Large intestine (tissue), 3 donors: ENCODE data around the gene DCHS2. TPM values are rescaled to one million over a fixed set of nuclear protein-coding genes. Genes with fewer than 3 reads are reported as not detected.

Experiments
- DNase-seq, 2 donors: peaks; one replicate each; pipeline versions ENCODE4 v3.0.0 to v3.0.0-alpha.2; 2013
- H3K27ac ChIP-seq: one replicate; pipeline ENCODE4 v1.5.1; 2013; ENCODE audit warnings: low read length
- H3K27me3 ChIP-seq: 2 replicates; pipeline ENCODE4 v1.6.1; 2013; ENCODE audit warnings: low read length; ENCODE audit not compliant: control insufficient read depth, insufficient read depth
- H3K36me3 ChIP-seq: 2 replicates; pipeline ENCODE4 v1.6.1; 2013; ENCODE audit warnings: low read length; ENCODE audit not compliant: control insufficient read depth, insufficient read depth
- H3K4me1 ChIP-seq: one replicate; pipeline ENCODE4 v1.6.1; 2013; ENCODE audit warnings: low read length; ENCODE audit not compliant: control insufficient read depth, insufficient read depth
- H3K4me3 ChIP-seq: one replicate; pipeline ENCODE4 v1.5.1; 2013; ENCODE audit warnings: low read length
- H3K9me3 ChIP-seq: one replicate; pipeline ENCODE4 v1.6.1; 2013; ENCODE audit warnings: mild to moderate bottlenecking, low read depth, low read length, moderate library complexity; ENCODE audit not compliant: control insufficient read depth
- WGBS: methylation state at CpG from one replicate; pipeline ENCODE4 v1.1.5; 2013; ENCODE audit warnings: low lambda C conversion rate; ENCODE audit not compliant: insufficient coverage; 5-methylcytosine and 5-hydroxymethylcytosine counted together
- polyA plus RNA-seq: library from polyadenylated mRNA; unstranded; fragments of 120-200 nt; gene quantifications from one replicate; pipeline ENCODE4 v1.2.1, GENCODE V29; 2013

The DCHS2 gene
- polyA plus RNA-seq, 1 donor: 1.2 TPM

- Histone ChIP-seq H3K27me3 (peaks cover 24% of the 10 kb centered on the region), H3K36me3 (no peaks in the 10 kb centered on the region), H3K9me3 (no peaks in the 10 kb centered on the region), H3K4me1 (peaks cover 6% of the 10 kb centered on the region), H3K27ac (no peak overlapping the region), H3K4me3 (peak overlapping the region; percentile 2)
- peak; percentile 41 to 53 for DNase-seq
- no CpG with 5 or more reads among the region's 48 CpGs for WGBS
These were observed 158.7 kb downstream of the DCHS2 start for GRCh38 chr4:154332681-154333421.

GRCh38 chr4:154329939-154330338, 161.7 kb downstream of the DCHS2 start:
- Histone ChIP-seq H3K27me3 (peaks cover 24% of the 10 kb centered on the region), H3K9me3 (no peaks in the 10 kb centered on the region), H3K36me3 (no peaks in the 10 kb centered on the region), H3K4me1 (peaks cover 6% of the 10 kb centered on the region), H3K4me3 (no peak overlapping the region), H3K27ac (no peak overlapping the region)
- 88% methylated on average over 3 of the region's 3 CpGs for WGBS
- DNase-seq: no peak

- DNase-seq: no peak
- Histone ChIP-seq H3K27ac (no peak overlapping the region), H3K36me3 (no peaks in the 10 kb centered on the region), H3K4me3 (no peak overlapping the region), H3K4me1 (peaks cover 6% of the 10 kb centered on the region), H3K9me3 (no peaks in the 10 kb centered on the region), H3K27me3 (peaks cover 24% of the 10 kb centered on the region)
- 75% methylated on average over 1 of the region's 11 CpGs for WGBS
These were observed 162.2 kb downstream of the DCHS2 start for GRCh38 chr4:154329268-154329868.

- Histone ChIP-seq H3K4me1 (peaks cover 5% of the 10 kb centered on the region), H3K27ac (no peak overlapping the region), H3K4me3 (no peak overlapping the region), H3K9me3 (no peaks in the 10 kb centered on the region), H3K27me3 (peaks cover 18% of the 10 kb centered on the region), H3K36me3 (no peaks in the 10 kb centered on the region)
- WGBS: no CpG with 5 or more reads among the region's 1 CpG
- no peak for DNase-seq
These were observed 163.6 kb downstream of the DCHS2 start for GRCh38 chr4:154328030-154328429.

- no peak overlapping the region for H3K4me3 ChIP-seq
- H3K4me1 ChIP-seq: no peaks in the 10 kb centered on the region
- no peaks in the 10 kb centered on the region for H3K27me3 ChIP-seq
- H3K36me3 ChIP-seq: no peaks in the 10 kb centered on the region
- DNase-seq: no peak
- WGBS: 17% methylated on average over 1 of the region's 6 CpGs
- no peaks in the 10 kb centered on the region for H3K9me3 ChIP-seq
- H3K27ac ChIP-seq: no peak overlapping the region
These were observed 171.1 kb downstream of the DCHS2 start for GRCh38 chr4:154320521-154320920.

GRCh38 chr4:154319736-154320135, 171.9 kb downstream of the DCHS2 start:
- H3K9me3 ChIP-seq: no peaks in the 10 kb centered on the region
- H3K4me3 ChIP-seq: no peak overlapping the region
- H3K4me1 ChIP-seq: no peaks in the 10 kb centered on the region
- no peak overlapping the region for H3K27ac ChIP-seq
- H3K36me3 ChIP-seq: no peaks in the 10 kb centered on the region
- WGBS: 67% methylated on average over 1 of the region's 1 CpG
- no peaks in the 10 kb centered on the region for H3K27me3 ChIP-seq
- no peak for DNase-seq

- H3K4me3 ChIP-seq: no peak overlapping the region
- no peaks in the 10 kb centered on the region for H3K9me3 ChIP-seq
- DNase-seq: no peak
- H3K27me3 ChIP-seq: no peaks in the 10 kb centered on the region
- no peaks in the 10 kb centered on the region for H3K4me1 ChIP-seq
- 76% methylated on average over 2 of the region's 2 CpGs for WGBS
- H3K36me3 ChIP-seq: no peaks in the 10 kb centered on the region
- H3K27ac ChIP-seq: no peak overlapping the region
These were observed 174.2 kb downstream of the DCHS2 start for GRCh38 chr4:154317201-154317999.

GRCh38 chr4:154315741-154316140, 175.9 kb downstream of the DCHS2 start:
- H3K27me3 ChIP-seq: no peaks in the 10 kb centered on the region
- DNase-seq: no peak
- no peaks in the 10 kb centered on the region for H3K36me3 ChIP-seq
- H3K27ac ChIP-seq: no peak overlapping the region
- no peak overlapping the region for H3K4me3 ChIP-seq
- H3K9me3 ChIP-seq: no peaks in the 10 kb centered on the region
- no peaks in the 10 kb centered on the region for H3K4me1 ChIP-seq

- no peaks in the 10 kb centered on the region for H3K36me3 ChIP-seq
- 60% methylated on average over 1 of the region's 4 CpGs for WGBS
- H3K27ac ChIP-seq: no peak overlapping the region
- no peak for DNase-seq
- H3K4me3 ChIP-seq: no peak overlapping the region
- H3K4me1 ChIP-seq: no peaks in the 10 kb centered on the region
- H3K27me3 ChIP-seq: no peaks in the 10 kb centered on the region
- H3K9me3 ChIP-seq: no peaks in the 10 kb centered on the region
These were observed 177.4 kb downstream of the DCHS2 start for GRCh38 chr4:154314248-154314647.

GRCh38 chr4:154313004-154313585, 178.5 kb downstream of the DCHS2 start:
- Histone ChIP-seq H3K4me3 (no peak overlapping the region), H3K36me3 (no peaks in the 10 kb centered on the region), H3K27me3 (no peaks in the 10 kb centered on the region), H3K9me3 (no peaks in the 10 kb centered on the region), H3K27ac (no peak overlapping the region), H3K4me1 (no peaks in the 10 kb centered on the region)
- WGBS: 69% methylated on average over 3 of the region's 5 CpGs
- no peak for DNase-seq
